PFSK-1 (cell line): ENCODE data around the gene HNRNPU.

Experiments used
- FOXP2 ChIP-seq: optimal IDR thresholded peaks from 2 replicates; pipeline ENCODE3; 2011; ENCODE audit warnings: borderline replicate concordance, control low read depth, inconsistent platforms; ENCODE audit not compliant: insufficient read depth; ENCODE audit errors: extremely low read length, extremely low read depth
- POLR2AphosphoS5 ChIP-seq: IDR thresholded peaks from 2 replicates; pipeline ENCODE4 v1.6.1; 2012; ENCODE audit warnings: low read depth, mild to moderate bottlenecking, control low read depth, low read length, moderate library complexity
- REST ChIP-seq, 2 experiments: IDR thresholded peaks; 2 replicates each; pipeline versions ENCODE4 v1.6.1 to v1.8.0; 2011 to 2012; ENCODE audit warnings: low read depth in 2 of 2, low read length in 2 of 2, control low read depth in 1 of 2, inconsistent platforms in 1 of 2, mild to moderate bottlenecking in 1 of 2, moderate library complexity in 1 of 2; ENCODE audit not compliant: insufficient read depth in 1 of 2
- SIN3A ChIP-seq: IDR thresholded peaks from 2 replicates; pipeline ENCODE4 v1.6.1; 2012; ENCODE audit warnings: mild to moderate bottlenecking, low read length, moderate library complexity, borderline replicate concordance; ENCODE audit not compliant: insufficient read depth
- TAF1 ChIP-seq: IDR thresholded peaks from 2 replicates; pipeline ENCODE4 v1.6.1; 2012; ENCODE audit warnings: low read length, control low read depth, borderline replicate concordance; ENCODE audit not compliant: insufficient read depth

HNRNPU gene

GRCh38 chr1:244836135-244836521 lies 28.2 kb downstream of the HNRNPU start:
- TF ChIP-seq POLR2AphosphoS5: peak; percentile 76; the same call in 1 of the 2 replicates
- no peak for TF ChIP-seq TAF1

- TF ChIP-seq REST (IDR thresholded peaks at IDR 0.05; ENCODE audit: insufficient read depth in 1 of 2, low read depth in 2 of 2, low read length in 2 of 2) (no peak), SIN3A (peak; percentile 64; the same call in 1 of the 2 replicates), FOXP2 (peak; percentile 9)
These were observed 28.8 kb downstream of the HNRNPU start, which contains the start of gene COX20 for GRCh38 chr1:244835276-244836134. TSS of gene COX20 (plus strand) at chr1:244835658. CDS start at chr1:244835715, 57 bp downstream.

- peak; percentile 9; the same call in 1 of the 2 replicates for TF ChIP-seq SIN3A
- peak; percentile 56 for TF ChIP-seq FOXP2
- TF ChIP-seq POLR2AphosphoS5: peak; percentile 74
- TF ChIP-seq REST (IDR thresholded peaks at IDR 0.05; ENCODE audit: insufficient read depth in 1 of 2, low read depth in 2 of 2, low read length in 2 of 2): peak; percentile 37 to 43; a peak in 1 of 4 replicates
- TF ChIP-seq TAF1: no peak; the same call in none of the 2 replicates
These were observed 29.6 kb downstream of the HNRNPU start for GRCh38 chr1:244834543-244835275.

GRCh38 chr1:244833734-244834542 lies 30.4 kb downstream of the HNRNPU start:
- no peak for TF ChIP-seq FOXP2
- no peak for TF ChIP-seq REST (IDR thresholded peaks at IDR 0.05; ENCODE audit: insufficient read depth in 1 of 2, low read depth in 2 of 2, low read length in 2 of 2)
- TF ChIP-seq TAF1: no peak
- TF ChIP-seq SIN3A: no peak
- no peak for TF ChIP-seq POLR2AphosphoS5

GRCh38 chr1:244830639-244831038 lies 33.7 kb downstream of the HNRNPU start:
- TF ChIP-seq FOXP2: no peak
